Bronchial epithelial cell (primary cell): ENCODE results near the gene ANTXR1. TPM values are rescaled to one million over a fixed set of nuclear protein-coding genes. Genes with fewer than 3 reads are reported as not detected.
A peak's percentile ranks its signal among the peaks of the same experiment; 100 is the strongest.

Experiments
- DNase-seq: peaks from one replicate; pipeline ENCODE4 v3.0.0-alpha.2; 2010; ENCODE audit warnings: low read depth
- FAIRE-seq: peaks from 2 replicates; lab custom pipeline; 2011; peaks lifted over from hg19 to GRCh38; lab: Jason Lieb, UNC
- H3K27me3 ChIP-seq: 2 replicates; pipeline ENCODE4 v1.5.1; 2011; ENCODE audit warnings: low read length; ENCODE audit not compliant: control insufficient read depth, insufficient read depth
- H3K36me3 ChIP-seq: 2 replicates; pipeline ENCODE4 v1.5.1; 2011; ENCODE audit warnings: low read length; ENCODE audit not compliant: control insufficient read depth, insufficient read depth
- H3K4me3 ChIP-seq: 2 replicates; pipeline ENCODE4 v1.5.1; 2011; ENCODE audit warnings: mild to moderate bottlenecking, low read depth, low read length, control low read depth
- total RNA-seq: library from RNA; depleted of rRNA; stranded (reverse); fragments of >200 nt; gene quantifications from 2 replicates; pipeline ENCODE4 v1.2.1, GENCODE V29; 2014
- TF ChIP-seq, protein P1 (sequence below): IDR thresholded peaks from 2 replicates; pipeline ENCODE4 v1.5.1; 2011; ENCODE audit warnings: mild to moderate bottlenecking, moderate library complexity, low read length, control low read depth, inconsistent platforms; ENCODE audit not compliant: insufficient read depth, severe bottlenecking

The ANTXR1 gene
- total RNA-seq, 1 donor from 2014 or later, result 3.7 TPM

DNA sequence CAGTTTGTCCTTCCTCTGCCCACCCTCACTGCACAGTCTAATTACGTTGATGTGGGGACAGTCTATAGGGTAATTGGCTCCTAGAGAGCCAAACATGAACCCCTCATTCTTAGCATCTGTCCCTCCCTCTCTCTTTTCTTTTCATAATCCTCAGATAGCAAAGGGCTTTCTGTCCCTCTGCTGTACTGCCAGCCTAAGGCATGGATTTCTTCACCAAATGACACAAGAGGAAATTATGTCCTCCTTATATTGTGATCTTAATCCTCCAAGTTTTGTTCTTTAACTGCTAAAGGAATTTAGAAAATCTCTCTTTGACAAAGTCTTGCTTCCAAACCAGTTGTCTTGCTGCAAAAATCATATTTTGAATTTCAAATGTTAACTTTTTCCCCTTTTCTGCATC lies 18.5 kb downstream of the ANTXR1 start:
- H3K4me3 ChIP-seq, result no peak overlapping the region
- no peaks in the 10 kb centered on the region for H3K27me3 ChIP-seq
- FAIRE-seq (no peak), DNase-seq (no peak)
- TF ChIP-seq, protein P1, sequence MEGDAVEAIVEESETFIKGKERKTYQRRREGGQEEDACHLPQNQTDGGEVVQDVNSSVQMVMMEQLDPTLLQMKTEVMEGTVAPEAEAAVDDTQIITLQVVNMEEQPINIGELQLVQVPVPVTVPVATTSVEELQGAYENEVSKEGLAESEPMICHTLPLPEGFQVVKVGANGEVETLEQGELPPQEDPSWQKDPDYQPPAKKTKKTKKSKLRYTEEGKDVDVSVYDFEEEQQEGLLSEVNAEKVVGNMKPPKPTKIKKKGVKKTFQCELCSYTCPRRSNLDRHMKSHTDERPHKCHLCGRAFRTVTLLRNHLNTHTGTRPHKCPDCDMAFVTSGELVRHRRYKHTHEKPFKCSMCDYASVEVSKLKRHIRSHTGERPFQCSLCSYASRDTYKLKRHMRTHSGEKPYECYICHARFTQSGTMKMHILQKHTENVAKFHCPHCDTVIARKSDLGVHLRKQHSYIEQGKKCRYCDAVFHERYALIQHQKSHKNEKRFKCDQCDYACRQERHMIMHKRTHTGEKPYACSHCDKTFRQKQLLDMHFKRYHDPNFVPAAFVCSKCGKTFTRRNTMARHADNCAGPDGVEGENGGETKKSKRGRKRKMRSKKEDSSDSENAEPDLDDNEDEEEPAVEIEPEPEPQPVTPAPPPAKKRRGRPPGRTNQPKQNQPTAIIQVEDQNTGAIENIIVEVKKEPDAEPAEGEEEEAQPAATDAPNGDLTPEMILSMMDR, result no peak
- H3K36me3 ChIP-seq, result no peaks in the 10 kb centered on the region

- Histone ChIP-seq H3K36me3 (no peaks in the 10 kb centered on the region), H3K27me3 (no peaks in the 10 kb centered on the region), H3K4me3 (no peak overlapping the region)
- FAIRE-seq (no peak), DNase-seq (no peak)
- TF ChIP-seq, protein P1, result no peak
Observed at GRCh38 chr2:69032336-69032735, 19.4 kb downstream of the ANTXR1 start.

DNA sequence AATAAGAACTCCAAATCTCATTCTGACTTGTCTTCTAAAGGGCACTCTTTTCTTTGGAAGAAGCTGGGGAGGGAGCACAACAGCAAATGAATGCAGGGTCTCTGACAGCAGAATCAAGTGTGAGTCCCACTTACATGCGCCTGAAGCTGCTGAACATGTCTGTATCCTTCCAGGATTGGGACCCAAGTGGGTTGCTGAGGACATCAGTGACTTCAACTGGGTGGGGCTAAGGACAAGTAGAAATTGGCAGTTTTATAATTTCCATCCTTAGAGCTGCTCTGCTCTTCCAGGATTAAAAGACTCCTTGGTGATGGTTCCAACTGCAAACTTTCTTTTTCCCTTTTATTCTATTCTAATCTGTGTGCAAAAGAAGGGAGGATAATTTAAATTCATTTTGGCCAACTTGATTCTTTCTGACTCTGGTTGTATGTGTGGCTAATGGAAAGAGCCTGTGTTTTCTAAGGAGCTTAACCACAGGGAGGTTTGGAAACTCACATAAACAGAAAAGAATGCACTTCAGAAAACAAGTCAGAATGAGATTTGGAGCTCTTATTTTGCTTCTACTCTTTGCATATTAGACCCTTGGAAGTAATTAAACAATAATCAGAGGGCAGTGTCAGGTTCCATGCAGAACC lies 20.6 kb downstream of the ANTXR1 start:
- DNase-seq (no peak), FAIRE-seq (no peak)
- no peaks in the 10 kb centered on the region for H3K27me3 ChIP-seq
- TF ChIP-seq, protein P1, result no peak
- no peaks in the 10 kb centered on the region for H3K36me3 ChIP-seq
- H3K4me3 ChIP-seq, result no peak overlapping the region

DNA sequence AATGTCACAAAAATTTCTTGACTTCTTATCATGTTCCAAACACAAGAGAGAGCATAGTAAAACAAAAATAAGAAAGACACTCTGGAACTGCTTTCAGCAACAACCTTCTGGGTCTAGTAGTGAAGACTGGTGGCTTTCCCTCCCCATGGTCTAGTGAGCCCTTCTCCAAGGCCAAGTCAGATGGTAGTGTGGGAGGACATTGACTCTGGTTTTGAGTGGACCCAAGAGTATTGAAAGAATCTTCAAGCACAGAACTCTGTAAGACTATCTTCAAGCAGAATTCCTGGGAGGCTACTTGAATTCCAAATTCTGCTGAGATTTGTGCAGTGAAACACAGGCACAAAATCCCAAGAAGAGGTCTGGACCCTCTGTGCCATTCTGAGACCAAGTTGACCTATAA lies 21.1 kb downstream of the ANTXR1 start:
- Histone ChIP-seq H3K27me3 (no peaks in the 10 kb centered on the region), H3K4me3 (no peak overlapping the region), H3K36me3 (no peaks in the 10 kb centered on the region)
- DNase-seq (no peak), FAIRE-seq (no peak)
- TF ChIP-seq, protein P1, result no peak

- H3K36me3 ChIP-seq, result no peaks in the 10 kb centered on the region
- no peak overlapping the region for H3K4me3 ChIP-seq
- no peaks in the 10 kb centered on the region for H3K27me3 ChIP-seq
- FAIRE-seq (peak; percentile 13), DNase-seq (peak; percentile 75)
- TF ChIP-seq, protein P1, result no peak
Observed at GRCh38 chr2:69034845-69035244, 21.9 kb downstream of the ANTXR1 start.

- no peak overlapping the region for H3K4me3 ChIP-seq
- no peak for FAIRE-seq
- H3K27me3 ChIP-seq, result no peaks in the 10 kb centered on the region
- no peaks in the 10 kb centered on the region for H3K36me3 ChIP-seq
- TF ChIP-seq, protein P1, result no peak
- DNase-seq, result no peak
Observed at GRCh38 chr2:69036926-69037325, 23.9 kb downstream of the ANTXR1 start.
